ENCODE results near the gene POU2F1. TPM values are rescaled to one million over a fixed set of nuclear protein-coding genes. Genes with fewer than 3 reads are reported as not detected.

Gene POU2F1
- total RNA-seq, 2 donors from 2014 or later = 6.2 to 13.5 TPM

- ATAC-seq (no peak), DNase-seq (no peak)
- Histone ChIP-seq H3K4me1 (no peaks in the 10 kb centered on the region), H3K9me3 (no peaks in the 10 kb centered on the region), H3K27ac (no peak overlapping the region), H3K36me3 (replicated peaks in 1 of 2; ENCODE audit: insufficient read depth in 1 of 2, low read depth in 2 of 2) (no peaks in the 10 kb centered on the region), H3K27me3 (no peaks in the 10 kb centered on the region), H3K4me3 (no peak overlapping the region)
- 68 to 70% methylated on average over 7 of the region's 7 CpGs for WGBS, 2 donors
- TF ChIP-seq CTCF (IDR thresholded peaks at IDR 0.05) = no peak
- TF ChIP-seq POLR2A (IDR thresholded peaks at IDR 0.05) = no peak
- intact Hi-C loops (cut with DNase I) = no loop called here
Measured at GRCh38 chr1:167469280-167469965, 248.7 kb downstream of the POU2F1 start.

- no peaks in the 10 kb centered on the region for H3K27me3 ChIP-seq
- H3K36me3 ChIP-seq (replicated peaks in 1 of 2; ENCODE audit: insufficient read depth in 1 of 2, low read depth in 2 of 2) = no peaks in the 10 kb centered on the region
- ATAC-seq = no peak
- 83 to 84% methylated on average over 5 of the region's 5 CpGs for WGBS, 2 donors
- no peaks in the 10 kb centered on the region for H3K9me3 ChIP-seq
- DNase-seq = no peak
- H3K27ac ChIP-seq = no peak overlapping the region
- TF ChIP-seq CTCF (IDR thresholded peaks at IDR 0.05) = no peak
- H3K4me3 ChIP-seq = no peak overlapping the region
- intact Hi-C loops (cut with DNase I) = no loop called here
- H3K4me1 ChIP-seq = no peaks in the 10 kb centered on the region
Measured at GRCh38 chr1:167471568-167471967, 250.9 kb downstream of the POU2F1 start.

- DNase-seq (no peak), ATAC-seq (no peak)
- no peaks in the 10 kb centered on the region for H3K4me1 ChIP-seq
- intact Hi-C loops (cut with DNase I) = no loop called here
- H3K36me3 ChIP-seq (replicated peaks in 1 of 2; ENCODE audit: insufficient read depth in 1 of 2, low read depth in 2 of 2) = no peaks in the 10 kb centered on the region
- no peak for TF ChIP-seq CTCF (IDR thresholded peaks at IDR 0.05)
- TF ChIP-seq POLR2A (IDR thresholded peaks at IDR 0.05) = no peak
- no peaks in the 10 kb centered on the region for H3K9me3 ChIP-seq
- no peaks in the 10 kb centered on the region for H3K27me3 ChIP-seq
- H3K27ac ChIP-seq = no peak overlapping the region
- H3K4me3 ChIP-seq = no peak overlapping the region
- WGBS, 2 donors = 80 to 86% methylated on average over 10 of the region's 10 CpGs
Measured at GRCh38 chr1:167472752-167473521, 252.3 kb downstream of the POU2F1 start.

- Histone ChIP-seq H3K9me3 (no peaks in the 10 kb centered on the region), H3K27ac (no peak overlapping the region), H3K36me3 (replicated peaks in 1 of 2; ENCODE audit: insufficient read depth in 1 of 2, low read depth in 2 of 2) (no peaks in the 10 kb centered on the region), H3K27me3 (no peaks in the 10 kb centered on the region), H3K4me1 (no peaks in the 10 kb centered on the region), H3K4me3 (no peak overlapping the region)
- intact Hi-C loops (cut with DNase I) = no loop called here
- ATAC-seq = no peak
- DNase-seq = no peak
- whole genome bisulfite sequencing, 2 donors = 48 to 52% methylated on average over 5 of the region's 5 CpGs
- TF ChIP-seq POLR2A (IDR thresholded peaks at IDR 0.05) (no peak), CTCF (IDR thresholded peaks at IDR 0.05) (no peak)
Measured at GRCh38 chr1:167473761-167474160, 253.1 kb downstream of the POU2F1 start.

Data from body of pancreas (tissue), 4 donors.